ENCODE measurements around the gene ROPN1B. TPM values are rescaled to one million over a fixed set of nuclear protein-coding genes. Genes with fewer than 3 reads are reported as not detected.

ROPN1B gene
- total RNA-seq, 2 experiments from 2014 or later: not detected

Small RNA genes lying within 50 kb of the gene (small RNA-seq; reads per million reads assigned to genes)
- gene AC092903.1: not detected

Other genes starting within 250 kb of the ROPN1B start
- gene SLC41A3, start 114.9 kb downstream of the ROPN1B start, total RNA-seq (2014; rRNA removed; shearing (Covaris generic)): 26.6 and 35.9 TPM in 2 replicates
- gene SLC41A3, start 114.9 kb downstream of the ROPN1B start, total RNA-seq (2022): 31.9 and 35.3 TPM in 2 replicates
- gene ALDH1L1, start 211.4 kb downstream of the ROPN1B start, total RNA-seq (2014; rRNA removed; shearing (Covaris generic)): not detected in 2 replicates
- not detected in 2 replicates for gene ALDH1L1, start 211.4 kb downstream of the ROPN1B start, total RNA-seq (2022)

All from OCI-LY7 (cell line).